NB4 (cell line): Measurements from ENCODE around the gene RILP.

ENCODE experiments used
- DNase-seq: peaks from one replicate; pipeline ENCODE4 v3.0.0; 2010; ENCODE audit warnings: low read depth
- H3K4me3 ChIP-seq: one replicate; pipeline ENCODE4 v1.5.1; 2011; ENCODE audit warnings: mild to moderate bottlenecking, low read depth, low read length, moderate library complexity
- CTCF ChIP-seq: IDR thresholded peaks from one replicate; pipeline ENCODE4 v1.5.1; 2012; ENCODE audit warnings: low read depth, low read length
- MAX ChIP-seq: IDR thresholded peaks from 2 replicates; pipeline ENCODE4 v1.6.1; 2011; ENCODE audit warnings: low read depth, low read length
- MYC ChIP-seq: IDR thresholded peaks from 2 replicates; pipeline ENCODE4 v1.6.1; 2011; ENCODE audit warnings: low read depth, low read length
- POLR2A ChIP-seq: IDR thresholded peaks from 2 replicates; pipeline ENCODE4 v1.6.1; 2011; ENCODE audit warnings: mild to moderate bottlenecking; ENCODE audit not compliant: insufficient read length; ENCODE audit errors: extremely low read depth

Gene RILP

GRCh38 chr17:1597861-1598342 is 51.8 kb downstream of the RILP start:
- no peak for DNase-seq
- TF ChIP-seq MAX (no peak), POLR2A (no peak), MYC (no peak), CTCF (no peak)
- no peak overlapping the region for H3K4me3 ChIP-seq
